ENCODE results near the gene SUOX. TPM values are rescaled to one million over a fixed set of nuclear protein-coding genes. Genes with fewer than 3 reads are reported as not detected.

The SUOX gene
- 2.1 and 3.6 TPM in 2 replicates for total RNA-seq

DNA sequence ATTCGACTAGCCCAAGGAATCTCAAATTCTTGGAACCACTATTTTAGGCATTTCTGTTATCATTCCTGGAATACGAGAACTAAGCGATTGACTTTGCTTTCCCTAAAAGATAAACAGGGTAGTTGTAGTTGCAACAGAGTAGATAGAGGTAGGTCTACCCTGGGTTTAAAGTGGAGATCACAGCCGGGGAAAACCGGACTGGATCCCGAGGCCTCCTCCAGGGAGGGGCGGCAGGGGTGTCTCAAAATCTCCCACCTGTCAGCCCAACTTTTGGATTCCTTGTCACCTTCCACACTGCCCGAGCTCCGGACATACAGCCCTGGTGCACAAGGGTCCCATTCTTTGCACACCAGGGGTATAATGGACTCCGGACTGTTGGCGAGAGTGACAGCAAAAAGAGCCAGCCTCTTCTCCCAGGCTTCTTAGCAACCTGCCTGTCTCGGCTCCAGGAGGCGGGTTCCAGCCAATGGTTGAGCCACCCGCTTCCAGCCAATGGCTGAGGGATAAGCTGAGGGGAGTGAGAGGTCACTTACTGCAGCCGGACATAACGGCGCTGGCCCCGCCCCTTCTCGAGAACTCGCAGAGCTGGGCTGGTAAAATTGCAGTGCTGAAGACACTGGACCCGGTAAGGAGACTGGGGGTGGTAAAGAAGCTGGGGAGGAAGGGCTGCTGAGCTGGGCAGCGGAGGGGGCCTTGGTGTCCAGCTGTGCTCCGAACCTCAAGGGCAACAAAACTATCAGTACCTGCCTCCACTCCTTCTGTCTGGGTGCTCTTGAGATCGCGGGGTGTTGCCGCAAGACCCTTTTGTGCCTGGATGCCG, at the start of gene SUOX:
TSS of gene SUOX (plus strand) at position 562 of the 820 bp plus-strand sequence. CDS start 4,946 bp downstream, outside the sequence.
- TF ChIP-seq, protein P1, sequence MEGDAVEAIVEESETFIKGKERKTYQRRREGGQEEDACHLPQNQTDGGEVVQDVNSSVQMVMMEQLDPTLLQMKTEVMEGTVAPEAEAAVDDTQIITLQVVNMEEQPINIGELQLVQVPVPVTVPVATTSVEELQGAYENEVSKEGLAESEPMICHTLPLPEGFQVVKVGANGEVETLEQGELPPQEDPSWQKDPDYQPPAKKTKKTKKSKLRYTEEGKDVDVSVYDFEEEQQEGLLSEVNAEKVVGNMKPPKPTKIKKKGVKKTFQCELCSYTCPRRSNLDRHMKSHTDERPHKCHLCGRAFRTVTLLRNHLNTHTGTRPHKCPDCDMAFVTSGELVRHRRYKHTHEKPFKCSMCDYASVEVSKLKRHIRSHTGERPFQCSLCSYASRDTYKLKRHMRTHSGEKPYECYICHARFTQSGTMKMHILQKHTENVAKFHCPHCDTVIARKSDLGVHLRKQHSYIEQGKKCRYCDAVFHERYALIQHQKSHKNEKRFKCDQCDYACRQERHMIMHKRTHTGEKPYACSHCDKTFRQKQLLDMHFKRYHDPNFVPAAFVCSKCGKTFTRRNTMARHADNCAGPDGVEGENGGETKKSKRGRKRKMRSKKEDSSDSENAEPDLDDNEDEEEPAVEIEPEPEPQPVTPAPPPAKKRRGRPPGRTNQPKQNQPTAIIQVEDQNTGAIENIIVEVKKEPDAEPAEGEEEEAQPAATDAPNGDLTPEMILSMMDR (IDR thresholded peaks at IDR 0.05; ENCODE audit: insufficient read depth, low read length, severe bottlenecking), result no peak
- Histone ChIP-seq H3K27me3 (ENCODE audit: control insufficient read depth, insufficient read depth, low read length) (no peaks in the 10 kb centered on the region), H3K4me3 (ENCODE audit: low read depth, low read length) (peak within 1 kb of the TSS; percentile 50), H3K36me3 (ENCODE audit: control insufficient read depth, insufficient read depth, low read length) (peaks cover 12% of the 10 kb centered on the region)
- DNase-seq (ENCODE audit: low read depth) (peak; percentile 92), FAIRE-seq (peak; percentile 13)

DNA sequence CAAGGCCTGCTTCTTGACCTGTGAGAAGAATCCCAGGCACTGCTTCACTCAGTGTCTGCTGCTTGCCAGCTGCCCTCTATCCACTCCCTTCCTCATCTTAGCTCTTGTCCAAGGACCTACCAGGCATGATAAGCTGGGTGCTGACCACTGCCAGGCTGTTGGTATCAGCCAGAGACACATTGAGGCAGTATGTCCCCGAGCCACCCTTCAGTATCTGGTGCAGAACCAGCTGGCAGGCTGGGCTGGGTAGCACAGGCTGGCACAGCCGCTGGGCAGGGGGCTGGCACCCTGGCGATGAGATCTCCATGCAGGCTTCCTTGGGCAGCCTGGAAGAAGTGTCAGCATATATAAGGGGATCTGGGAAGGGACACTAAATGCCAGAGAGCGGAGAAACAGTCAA, 41.7 kb upstream of the SUOX start:
- Histone ChIP-seq H3K36me3 (ENCODE audit: control insufficient read depth, insufficient read depth, low read length) (peaks cover 24% of the 10 kb centered on the region), H3K27me3 (ENCODE audit: control insufficient read depth, insufficient read depth, low read length) (no peaks in the 10 kb centered on the region), H3K4me3 (ENCODE audit: low read depth, low read length) (no peak overlapping the region)
- TF ChIP-seq, protein P1 (IDR thresholded peaks at IDR 0.05; ENCODE audit: insufficient read depth, low read length, severe bottlenecking), result no peak
- no peak for FAIRE-seq
- no peak for DNase-seq (ENCODE audit: low read depth)

DNA sequence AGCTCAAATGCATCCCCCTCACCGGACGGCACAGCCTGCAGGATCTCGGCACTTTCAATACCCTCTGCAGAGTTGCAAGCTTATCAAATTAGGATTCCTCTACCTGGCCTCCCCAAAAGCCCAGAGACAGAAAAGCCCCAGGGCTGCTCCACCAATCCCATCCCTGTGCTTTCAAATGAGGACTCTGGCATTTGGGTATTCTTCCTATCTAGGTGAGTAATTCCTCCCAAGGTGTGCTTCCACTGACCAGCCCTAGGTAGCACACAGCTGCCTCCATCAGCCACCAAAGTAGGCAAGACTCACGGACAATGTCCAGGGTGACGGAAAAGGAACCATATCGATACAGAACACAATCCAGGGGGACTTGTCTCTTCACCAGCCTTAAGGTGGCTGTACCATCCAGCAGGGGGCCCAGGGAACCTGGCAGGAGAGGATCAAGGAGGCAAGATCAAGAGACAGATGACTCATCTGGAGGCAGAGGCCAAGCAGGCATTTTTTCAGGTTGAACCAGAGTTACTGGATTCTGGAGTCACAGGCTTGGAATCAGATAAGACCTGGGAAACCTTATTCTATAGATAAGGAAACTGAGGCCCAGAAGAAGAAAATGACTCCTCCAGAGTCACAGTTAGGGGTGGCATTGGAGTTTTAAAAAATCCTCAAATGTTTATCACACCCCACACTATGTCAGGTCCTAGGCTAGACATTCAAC, 41.1 kb upstream of the SUOX start:
- TF ChIP-seq, protein P1 (IDR thresholded peaks at IDR 0.05; ENCODE audit: insufficient read depth, low read length, severe bottlenecking), result peak; percentile 72
- Histone ChIP-seq H3K27me3 (ENCODE audit: control insufficient read depth, insufficient read depth, low read length) (no peaks in the 10 kb centered on the region), H3K4me3 (ENCODE audit: low read depth, low read length) (no peak overlapping the region), H3K36me3 (ENCODE audit: control insufficient read depth, insufficient read depth, low read length) (peaks cover 22% of the 10 kb centered on the region)
- peak; percentile 93 for DNase-seq (ENCODE audit: low read depth)
- FAIRE-seq, result peak; percentile 50

DNA sequence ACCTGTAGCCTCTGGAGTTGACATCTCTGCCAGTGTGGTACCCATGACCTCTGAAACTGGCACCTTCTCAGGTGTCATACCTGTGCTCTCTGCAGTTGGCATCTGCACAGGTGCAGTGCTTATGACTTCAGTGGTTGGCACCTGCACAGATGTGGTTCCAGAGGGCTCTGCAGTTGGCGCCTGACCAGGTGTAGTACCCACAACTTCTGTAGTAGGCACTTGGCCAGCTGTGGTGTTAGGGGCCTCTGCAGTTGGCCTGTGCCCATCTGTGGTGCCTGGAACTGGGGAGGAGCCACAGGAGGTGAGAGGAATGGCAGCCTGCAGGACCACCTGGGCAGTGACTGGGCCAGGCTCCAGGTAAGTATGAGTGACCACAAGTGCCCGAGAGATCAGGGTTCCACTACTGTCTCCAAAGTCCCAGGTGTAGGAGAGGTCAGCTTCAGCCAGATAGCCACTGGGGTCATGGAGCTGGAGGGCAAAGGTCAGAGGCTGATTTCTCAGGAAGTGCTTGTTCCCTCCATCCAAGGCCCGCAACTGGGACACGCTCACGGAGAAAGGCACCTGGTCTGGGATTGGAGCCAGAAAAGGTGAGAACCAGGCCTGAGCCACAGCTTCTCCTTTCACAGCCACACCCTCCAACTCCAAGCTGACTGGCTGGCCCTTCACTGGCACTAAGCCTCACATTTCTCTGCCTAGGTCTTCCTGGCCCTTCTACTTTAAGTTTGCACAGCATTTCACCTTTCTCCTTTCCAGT, 39.8 kb upstream of the SUOX start:
- H3K4me3 ChIP-seq (ENCODE audit: low read depth, low read length), result no peak overlapping the region
- H3K27me3 ChIP-seq (ENCODE audit: control insufficient read depth, insufficient read depth, low read length), result no peaks in the 10 kb centered on the region
- peaks cover 10% of the 10 kb centered on the region for H3K36me3 ChIP-seq (ENCODE audit: control insufficient read depth, insufficient read depth, low read length)
- TF ChIP-seq, protein P1 (IDR thresholded peaks at IDR 0.05; ENCODE audit: insufficient read depth, low read length, severe bottlenecking), result no peak
- FAIRE-seq, result no peak
- peak; percentile 51 for DNase-seq (ENCODE audit: low read depth)

DNA sequence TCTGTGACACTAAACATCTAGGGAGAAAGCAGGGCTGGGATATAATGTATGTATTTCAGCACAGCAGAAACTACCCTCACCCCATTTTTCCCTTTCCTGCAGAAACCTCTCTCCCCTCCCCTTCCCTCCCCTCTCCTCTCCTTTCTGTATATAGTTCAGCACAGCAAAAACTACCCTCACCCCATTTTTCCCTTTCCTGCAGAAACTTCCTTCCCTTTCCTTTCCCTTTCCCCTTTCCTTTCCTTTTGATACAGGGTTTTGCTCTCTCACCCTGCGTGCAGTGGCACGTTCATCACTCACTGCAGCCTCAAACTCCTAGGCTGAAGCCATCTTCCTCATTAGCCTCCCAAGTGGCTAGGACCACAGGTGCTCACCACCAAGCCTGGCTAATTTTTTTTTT, 33.3 kb upstream of the SUOX start:
- Histone ChIP-seq H3K4me3 (ENCODE audit: low read depth, low read length) (no peak overlapping the region), H3K36me3 (ENCODE audit: control insufficient read depth, insufficient read depth, low read length) (no peaks in the 10 kb centered on the region), H3K27me3 (ENCODE audit: control insufficient read depth, insufficient read depth, low read length) (no peaks in the 10 kb centered on the region)
- DNase-seq (ENCODE audit: low read depth), result no peak
- no peak for FAIRE-seq
- TF ChIP-seq, protein P1 (IDR thresholded peaks at IDR 0.05; ENCODE audit: insufficient read depth, low read length, severe bottlenecking), result no peak

Measured in bronchial epithelial cell (primary cell).